SK-N-SH (cell line): ENCODE results near the gene KIF6.

ENCODE experiments used
- CTCF ChIP-seq: fragments of 200-600 bp; sonication (generic); IDR thresholded peaks from 2 replicates; pipeline ENCODE4 v1.6.1; 2017; ENCODE audit warnings: antibody characterized with exemption, mild to moderate bottlenecking, moderate library complexity
- EP300 ChIP-seq, 2 experiments: IDR thresholded peaks; 2 replicates each; pipeline versions ENCODE4 v1.4.0 to v1.6.1; 2012; ENCODE audit warnings: borderline replicate concordance in 1 of 2, low read depth in 1 of 2, low read length in 1 of 2
- EZH2phosphoT487 ChIP-seq: fragments of 200-600 bp; sonication (generic); IDR thresholded peaks from 2 replicates; pipeline ENCODE4 v1.6.1; 2017; ENCODE audit warnings: low read depth, mixed run types, mild to moderate bottlenecking, antibody characterized with exemption, moderate library complexity, borderline replicate concordance
- FOXM1 ChIP-seq: IDR thresholded peaks from 2 replicates; pipeline ENCODE4 v1.4.0; 2012; ENCODE audit warnings: low read depth, mild to moderate bottlenecking
- GATA2 ChIP-seq: sonication (generic); formaldehyde crosslinking; IDR thresholded peaks from 2 replicates; pipeline ENCODE4 v1.5.0; 2020; ENCODE audit warnings: mild to moderate bottlenecking, missing genetic modification reagents
- MEF2A ChIP-seq: IDR thresholded peaks from 2 replicates; pipeline ENCODE4 v1.4.0; 2012; ENCODE audit warnings: low read depth, borderline replicate concordance
- POLR2AphosphoS5 ChIP-seq: IDR thresholded peaks from 2 replicates; pipeline ENCODE4 v1.6.1; 2012; ENCODE audit warnings: low read depth, low read length
- RAD21 ChIP-seq: IDR thresholded peaks from 2 replicates; pipeline ENCODE4 v1.6.1; 2012; ENCODE audit warnings: mild to moderate bottlenecking, low read length
- RCOR1 ChIP-seq: fragments of 150-350 bp; IDR thresholded peaks from 2 replicates; pipeline ENCODE4 v1.6.1; 2017; ENCODE audit warnings: antibody characterized with exemption, low read length
- REST ChIP-seq: IDR thresholded peaks from 2 replicates; pipeline ENCODE4 v1.6.1; 2012; ENCODE audit warnings: mild to moderate bottlenecking, low read depth, low read length, moderate library complexity
- TEAD4 ChIP-seq: IDR thresholded peaks from 2 replicates; pipeline ENCODE4 v1.4.0; 2012; ENCODE audit warnings: mild to moderate bottlenecking, borderline replicate concordance; ENCODE audit not compliant: insufficient read depth
- YY1 ChIP-seq: IDR thresholded peaks from 2 replicates; pipeline ENCODE4 v1.4.0; 2012; ENCODE audit warnings: low read depth, mild to moderate bottlenecking

GRCh38 chr6:39361657-39362486, 363.3 kb downstream of the KIF6 start:
- TF ChIP-seq YY1 (no peak), CTCF (peak; percentile 70), POLR2AphosphoS5 (no peak), MEF2A (no peak), TEAD4 (no peak), GATA2 (CRISPR knock-in tag) (no peak), EZH2phosphoT487 (no peak), REST (no peak), RCOR1 (no peak), FOXM1 (no peak), EP300 (IDR thresholded peaks at IDR 0.05; ENCODE audit: borderline replicate concordance in 1 of 2, low read depth in 1 of 2, low read length in 1 of 2) (no peak), RAD21 (peak; percentile 84)
